ENCODE data around the gene SLC12A7. TPM values are rescaled to one million over a fixed set of nuclear protein-coding genes. Genes with fewer than 3 reads are reported as not detected.

The SLC12A7 gene
- total and polyA plus RNA-seq, 2 of the 13 experiments (the other 11 are each of a cell fraction or from before 2014, with no cell fraction given), result 14.0 to 18.5 TPM

GRCh38 chr5:1140171-1140817, 28.4 kb upstream of the SLC12A7 start (continued):
- TF ChIP-seq USF2 (IDR thresholded peaks at IDR 0.05; ENCODE audit: low read depth, low read length), result no peak
- no peak for TF ChIP-seq USF2 (CRISPR knock-in tag; IDR thresholded peaks at IDR 0.05; ENCODE audit: borderline replicate concordance)
- no peak for TF ChIP-seq ZNF335 (CRISPR knock-in tag; IDR thresholded peaks at IDR 0.05)
- no peak for TF ChIP-seq ATAD3A (CRISPR knock-in tag; IDR thresholded peaks at IDR 0.05)
- TF ChIP-seq ZNF17 (CRISPR knock-in tag; IDR thresholded peaks at IDR 0.05), result no peak
- peak; percentile 99 for TF ChIP-seq ZNF263 (CRISPR knock-in tag; IDR thresholded peaks at IDR 0.05)
- TF ChIP-seq HDAC1 (CRISPR knock-in tag; IDR thresholded peaks at IDR 0.05), result 0 out of 2 replicates have a peak, but pooled peaks have one; percentile 34
- TF ChIP-seq SALL1 (CRISPR knock-in tag; IDR thresholded peaks at IDR 0.05), result peak; percentile 56; the same call in 1 of the 2 replicates
- no peak for TF ChIP-seq AKNA (CRISPR knock-in tag; IDR thresholded peaks at IDR 0.05; ENCODE audit: borderline replicate concordance)
- TF ChIP-seq YY1 (IDR thresholded peaks at IDR 0.05; ENCODE audit: insufficient read depth, insufficient replicate concordance, low read depth, low read length), result peak; percentile 66
- TF ChIP-seq ZNF883 (CRISPR knock-in tag; IDR thresholded peaks at IDR 0.05; ENCODE audit: not compliant biosample characterization), result peak; percentile 29
- TF ChIP-seq CREM (IDR thresholded peaks at IDR 0.05), result no peak
- TF ChIP-seq CREM (CRISPR knock-in tag; IDR thresholded peaks at IDR 0.05), result no peak
- TF ChIP-seq ZNF3 (CRISPR knock-in tag; IDR thresholded peaks at IDR 0.05), result no peak
- 0 out of 2 replicates have a peak, but pooled peaks have one; percentile 39 for TF ChIP-seq ZNF331 (CRISPR knock-in tag; IDR thresholded peaks at IDR 0.05)
- TF ChIP-seq GABPA (IDR thresholded peaks at IDR 0.05; ENCODE audit: low read depth, low read length), result no peak
- no peak for TF ChIP-seq GABPA (CRISPR knock-in tag; IDR thresholded peaks at IDR 0.05; ENCODE audit: low read depth)
- TF ChIP-seq NR2C2 (CRISPR knock-in tag; IDR thresholded peaks at IDR 0.05; ENCODE audit: borderline replicate concordance), result 0 out of 2 replicates have a peak, but pooled peaks have one; percentile 14
- no peak for TF ChIP-seq POLR2AphosphoS5 (IDR thresholded peaks at IDR 0.05; ENCODE audit: low read depth, low read length)
- TF ChIP-seq ZFP36 (IDR thresholded peaks at IDR 0.05; ENCODE audit: borderline replicate concordance, low read depth, low read length, partially characterized antibody), result no peak
- 0 out of 2 replicates have a peak, but pooled peaks have one; percentile 21 for TF ChIP-seq PAXIP1 (CRISPR knock-in tag; conservative IDR thresholded peaks at IDR 0.05)
